ENCODE results near the gene PNPLA7. TPM values are rescaled to one million over a fixed set of nuclear protein-coding genes. Genes with fewer than 3 reads are reported as not detected.

PNPLA7 gene
- total and polyA plus RNA-seq, 3 experiments from 2014 or later = 0.79 to 2.4 (median 2.0) TPM

GRCh38 chr9:137589441-137590122 is 39.4 kb upstream of the PNPLA7 start:
- H3K27ac ChIP-seq (ENCODE audit: low read depth, low read length) = peak overlapping the region; percentile 57
- H3K27me3 ChIP-seq (ENCODE audit: insufficient read depth, low read length, poor library complexity, severe bottlenecking) = no peaks in the 10 kb centered on the region
- H3K9me3 Mint-ChIP-seq = no peaks in the 10 kb centered on the region
- peaks cover 15% of the 10 kb centered on the region for H3K4me1 ChIP-seq (ENCODE audit: insufficient read depth, low read length)
- no peaks in the 10 kb centered on the region for H3K9me3 ChIP-seq (ENCODE audit: low read length)
- peak overlapping the region; percentile 81 to 91 (median 83) for H3K4me3 Mint-ChIP-seq
- peak overlapping the region in 3 of 8 donors; percentile 82 to 85 (median 84) for H3K27ac Mint-ChIP-seq
- no peak overlapping the region for H3K4me3 ChIP-seq (ENCODE audit: low read length)
- peak in 1 of 5 donors; percentile 24 for DNase-seq
- POLR2A ChIA-PET = interaction anchor here (1.2 to 1.8 kb wide), 2 partner anchors 15 to 29 kb away, joined by 4 to 8 read pairs; partner anchors contain the start of genes ARRDC1 and EHMT1
- peaks cover 11 to 22% (median 11%) of the 10 kb centered on the region in 3 donors for H3K4me1 Mint-ChIP-seq
- no peaks in the 10 kb centered on the region for H3K27me3 Mint-ChIP-seq
- peaks cover 4 to 39% (median 4%) of the 10 kb centered on the region in 3 donors for H3K36me3 Mint-ChIP-seq
- CTCF ChIA-PET = interaction anchor here (0.6 to 1.8 kb wide), 3 partner anchors 11 to 13 kb away, joined by 3 to 10 read pairs (median 8); partner anchors contain the start of gene DPH7
- H3K36me3 ChIP-seq (ENCODE audit: insufficient read depth, low read length) = peaks cover 17% of the 10 kb centered on the region

- POLR2A ChIA-PET = interaction anchor here (1.8 kb wide), 1 partner anchor 30 kb away, joined by 4 read pairs; the partner anchor contains the start of gene EHMT1
- Histone ChIP-seq H3K4me3 (ENCODE audit: low read length) (no peak overlapping the region), H3K4me1 (ENCODE audit: insufficient read depth, low read length) (peaks cover 15% of the 10 kb centered on the region), H3K27ac (ENCODE audit: low read depth, low read length) (peak overlapping the region; percentile 57), H3K9me3 (ENCODE audit: low read length) (no peaks in the 10 kb centered on the region), H3K27me3 (ENCODE audit: insufficient read depth, low read length, poor library complexity, severe bottlenecking) (no peaks in the 10 kb centered on the region), H3K36me3 (ENCODE audit: insufficient read depth, low read length) (peaks cover 17% of the 10 kb centered on the region)
- Mint-ChIP-seq H3K4me3 (peak overlapping the region; percentile 67 to 91 (median 83)), H3K27me3 (no peaks in the 10 kb centered on the region), H3K9me3 (no peaks in the 10 kb centered on the region), H3K36me3 (peaks cover 4 to 42% (median 4%) of the 10 kb centered on the region in 3 donors), H3K27ac (peak overlapping the region in 1 of 8 donors; percentile 84), H3K4me1 (peaks cover 11 to 22% (median 11%) of the 10 kb centered on the region in 3 donors)
- CTCF ChIA-PET = interaction anchor here (0.6 to 1.5 kb wide), 2 partner anchors 10 to 14 kb away, joined by 3 to 10 read pairs; partner anchors contain the start of gene DPH7
- DNase-seq = no peak
Observed at GRCh38 chr9:137588891-137589290, 38.7 kb upstream of the PNPLA7 start.

- Mint-ChIP-seq H3K9me3 (no peaks in the 10 kb centered on the region), H3K27me3 (peaks cover 0 to 1% of the 10 kb centered on the region in 2 donors), H3K4me1 (peaks cover 11 to 22% (median 11%) of the 10 kb centered on the region in 3 donors), H3K36me3 (peaks cover 4 to 47% (median 4%) of the 10 kb centered on the region in 3 donors), H3K27ac (peak overlapping the region in 1 of 8 donors; percentile 67), H3K4me3 (peak overlapping the region; percentile 54 to 91 (median 82))
- Histone ChIP-seq H3K9me3 (ENCODE audit: low read length) (no peaks in the 10 kb centered on the region), H3K4me3 (ENCODE audit: low read length) (no peak overlapping the region), H3K36me3 (ENCODE audit: insufficient read depth, low read length) (peaks cover 17% of the 10 kb centered on the region), H3K4me1 (ENCODE audit: insufficient read depth, low read length) (peaks cover 15% of the 10 kb centered on the region), H3K27me3 (ENCODE audit: insufficient read depth, low read length, poor library complexity, severe bottlenecking) (no peaks in the 10 kb centered on the region), H3K27ac (ENCODE audit: low read depth, low read length) (no peak overlapping the region)
- no peak for DNase-seq
- ChIA-PET CTCF (interaction anchor here (1.5 kb wide), 1 partner anchor 9 kb away, joined by 10 read pairs; the partner anchor contains the start of gene DPH7), POLR2A (interaction anchor here (1.8 kb wide), 1 partner anchor 30 kb away, joined by 4 read pairs; the partner anchor contains the start of gene EHMT1)
Observed at GRCh38 chr9:137588311-137588710, 38.1 kb upstream of the PNPLA7 start.

- POLR2A ChIA-PET = no interaction called here
- H3K9me3 ChIP-seq (ENCODE audit: low read length) = no peaks in the 10 kb centered on the region
- peaks cover 17% of the 10 kb centered on the region for H3K36me3 ChIP-seq (ENCODE audit: insufficient read depth, low read length)
- Mint-ChIP-seq H3K4me3 (no peak overlapping the region), H3K4me1 (peaks cover 11 to 22% (median 11%) of the 10 kb centered on the region in 3 donors), H3K36me3 (peaks cover 4 to 61% (median 4%) of the 10 kb centered on the region in 3 donors), H3K27me3 (peaks cover 0 to 3% of the 10 kb centered on the region in 2 donors), H3K9me3 (no peaks in the 10 kb centered on the region), H3K27ac (peak overlapping the region in 1 of 8 donors; percentile 67)
- H3K4me3 ChIP-seq (ENCODE audit: low read length) = no peak overlapping the region
- H3K27me3 ChIP-seq (ENCODE audit: insufficient read depth, low read length, poor library complexity, severe bottlenecking) = no peaks in the 10 kb centered on the region
- H3K4me1 ChIP-seq (ENCODE audit: insufficient read depth, low read length) = peaks cover 15% of the 10 kb centered on the region
- H3K27ac ChIP-seq (ENCODE audit: low read depth, low read length) = no peak overlapping the region
- no peak for DNase-seq
- CTCF ChIA-PET = interaction anchor here (1.0 kb wide), 1 partner anchor 8 kb away, joined by 7 read pairs; the partner anchor contains the start of gene DPH7
Observed at GRCh38 chr9:137586854-137587253, 36.7 kb upstream of the PNPLA7 start.

- no peak overlapping the region for H3K4me3 ChIP-seq (ENCODE audit: low read length)
- H3K9me3 Mint-ChIP-seq = no peaks in the 10 kb centered on the region
- peaks cover 7 to 16% (median 8%) of the 10 kb centered on the region in 3 donors for H3K4me1 Mint-ChIP-seq
- no peak overlapping the region for H3K27ac ChIP-seq (ENCODE audit: low read depth, low read length)
- peaks cover 17% of the 10 kb centered on the region for H3K36me3 ChIP-seq (ENCODE audit: insufficient read depth, low read length)
- no peak for DNase-seq
- ChIA-PET CTCF (no interaction called here), POLR2A (no interaction called here)
- H3K9me3 ChIP-seq (ENCODE audit: low read length) = no peaks in the 10 kb centered on the region
- peaks cover 0 to 3% of the 10 kb centered on the region in 2 donors for H3K27me3 Mint-ChIP-seq
- peaks cover 3% of the 10 kb centered on the region for H3K4me1 ChIP-seq (ENCODE audit: insufficient read depth, low read length)
- peaks cover 4 to 64% (median 4%) of the 10 kb centered on the region in 3 donors for H3K36me3 Mint-ChIP-seq
- no peaks in the 10 kb centered on the region for H3K27me3 ChIP-seq (ENCODE audit: insufficient read depth, low read length, poor library complexity, severe bottlenecking)
- H3K4me3 Mint-ChIP-seq = peak overlapping the region in 1 of 7 donors; percentile 74
- H3K27ac Mint-ChIP-seq = no peak overlapping the region
Observed at GRCh38 chr9:137583957-137584356, 33.8 kb upstream of the PNPLA7 start.

- H3K36me3 ChIP-seq (ENCODE audit: insufficient read depth, low read length) = peaks cover 17% of the 10 kb centered on the region
- no peaks in the 10 kb centered on the region for H3K4me1 ChIP-seq (ENCODE audit: insufficient read depth, low read length)
- Mint-ChIP-seq H3K4me3 (peak overlapping the region in 1 of 7 donors; percentile 74), H3K9me3 (no peaks in the 10 kb centered on the region), H3K4me1 (peaks cover 7 to 12% (median 10%) of the 10 kb centered on the region in 3 donors), H3K36me3 (peaks cover 4 to 61% (median 4%) of the 10 kb centered on the region in 3 donors), H3K27ac (no peak overlapping the region), H3K27me3 (peaks cover 0 to 3% of the 10 kb centered on the region in 2 donors)
- no peaks in the 10 kb centered on the region for H3K9me3 ChIP-seq (ENCODE audit: low read length)
- H3K27ac ChIP-seq (ENCODE audit: low read depth, low read length) = no peak overlapping the region
- no peak for DNase-seq
- CTCF ChIA-PET = no interaction called here
- H3K27me3 ChIP-seq (ENCODE audit: insufficient read depth, low read length, poor library complexity, severe bottlenecking) = no peaks in the 10 kb centered on the region
- no peak overlapping the region for H3K4me3 ChIP-seq (ENCODE audit: low read length)
- POLR2A ChIA-PET = no interaction called here
Observed at GRCh38 chr9:137583347-137583746, 33.1 kb upstream of the PNPLA7 start.

- H3K27me3 ChIP-seq (ENCODE audit: insufficient read depth, low read length, poor library complexity, severe bottlenecking) = no peaks in the 10 kb centered on the region
- DNase-seq = no peak
Observed at GRCh38 chr9:137582286-137582860, 32.2 kb upstream of the PNPLA7 start.

More at GRCh38 chr9:137582286-137582860, 32.2 kb upstream of the PNPLA7 start:
- Histone ChIP-seq H3K36me3 (ENCODE audit: insufficient read depth, low read length) (peaks cover 9% of the 10 kb centered on the region), H3K9me3 (ENCODE audit: low read length) (no peaks in the 10 kb centered on the region), H3K4me1 (ENCODE audit: insufficient read depth, low read length) (peaks cover 9% of the 10 kb centered on the region), H3K27ac (ENCODE audit: low read depth, low read length) (no peak overlapping the region), H3K4me3 (ENCODE audit: low read length) (no peak overlapping the region)
- peaks cover 0 to 51% (median 4%) of the 10 kb centered on the region in 3 donors for H3K36me3 Mint-ChIP-seq
- ChIA-PET CTCF (no interaction called here), POLR2A (no interaction called here)
- no peaks in the 10 kb centered on the region for H3K9me3 Mint-ChIP-seq
- H3K4me3 Mint-ChIP-seq = peak overlapping the region in 1 of 7 donors; percentile 30
- no peak overlapping the region for H3K27ac Mint-ChIP-seq
- H3K4me1 Mint-ChIP-seq = peaks cover 10 to 12% (median 11%) of the 10 kb centered on the region in 3 donors
- H3K27me3 Mint-ChIP-seq = peaks cover 0 to 3% of the 10 kb centered on the region in 2 donors
